ENCODE measurements around the gene ELOB. TPM values are rescaled to one million over a fixed set of nuclear protein-coding genes. Genes with fewer than 3 reads are reported as not detected.

The ELOB gene
- total RNA-seq, 6 experiments from 2014 or later, result 329 to 403 (median 352) TPM

GRCh38 chr16:2798723-2799204 is 21.7 kb upstream of the ELOB start:
- no peak for TF ChIP-seq CTCF (IDR thresholded peaks at IDR 0.05)
- Mint-ChIP-seq H3K27me3 (ENCODE audit: insufficient read depth) (peaks cover 22% of the 10 kb centered on the region), H3K4me1 (ENCODE audit: low read depth) (no peaks in the 10 kb centered on the region), H3K4me3 (no peak overlapping the region), H3K36me3 (ENCODE audit: low read depth) (peaks cover 3% of the 10 kb centered on the region; the same call in 1 of the 2 replicates), H3K27ac (no peak overlapping the region), H3K9me3 (peaks cover 11% of the 10 kb centered on the region)
- DNase-seq, result no peak

DNA sequence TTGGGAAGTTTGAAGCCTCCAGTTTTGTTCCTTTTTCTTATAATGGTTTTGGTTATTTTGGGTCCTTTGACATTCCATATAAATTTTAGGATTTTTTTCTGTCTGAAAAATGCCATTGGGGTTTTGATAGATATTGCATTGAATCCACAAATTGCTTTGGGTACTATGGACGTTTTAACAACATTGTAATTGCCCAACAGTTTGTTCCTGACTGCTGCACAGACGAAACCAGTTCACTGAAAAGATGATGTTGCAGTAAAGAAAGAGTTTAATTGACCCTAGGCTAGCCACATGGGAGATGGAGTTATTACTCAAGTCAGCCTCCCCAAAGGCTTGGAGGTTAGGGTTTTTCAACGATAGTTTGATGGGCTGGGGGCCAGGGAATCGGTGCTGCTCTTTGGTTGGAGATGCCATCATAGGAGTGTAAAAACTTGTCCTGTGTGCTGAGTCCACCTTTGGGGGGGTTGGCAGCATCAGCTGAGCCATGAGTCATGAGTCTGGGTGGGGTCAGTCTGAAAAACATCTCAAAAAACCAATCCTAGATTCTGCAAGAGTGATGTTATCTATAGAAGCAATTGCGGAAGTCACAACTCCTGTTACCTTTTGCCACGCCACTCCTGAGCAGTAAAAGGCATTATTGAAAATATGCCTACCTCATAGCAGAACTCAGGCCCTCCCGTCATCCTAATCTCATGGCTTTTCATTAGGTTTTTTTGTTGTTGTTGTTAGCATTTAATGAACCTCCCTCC is 18.5 kb upstream of the ELOB start:
- TF ChIP-seq CTCF (IDR thresholded peaks at IDR 0.05), result no peak
- Mint-ChIP-seq H3K4me3 (no peak overlapping the region), H3K36me3 (ENCODE audit: low read depth) (no peaks in the 10 kb centered on the region), H3K9me3 (no peaks in the 10 kb centered on the region), H3K4me1 (ENCODE audit: low read depth) (no peaks in the 10 kb centered on the region), H3K27ac (no peak overlapping the region), H3K27me3 (ENCODE audit: insufficient read depth) (peaks cover 52% of the 10 kb centered on the region)
- DNase-seq, result no peak

- DNase-seq, result no peak
- no peak for TF ChIP-seq CTCF (IDR thresholded peaks at IDR 0.05)
- Mint-ChIP-seq H3K27ac (no peak overlapping the region), H3K4me3 (no peak overlapping the region), H3K27me3 (ENCODE audit: insufficient read depth) (peaks cover 64% of the 10 kb centered on the region), H3K36me3 (ENCODE audit: low read depth) (no peaks in the 10 kb centered on the region), H3K9me3 (no peaks in the 10 kb centered on the region), H3K4me1 (ENCODE audit: low read depth) (no peaks in the 10 kb centered on the region)
Observed at GRCh38 chr16:2792940-2793339, 15.9 kb upstream of the ELOB start.

DNA sequence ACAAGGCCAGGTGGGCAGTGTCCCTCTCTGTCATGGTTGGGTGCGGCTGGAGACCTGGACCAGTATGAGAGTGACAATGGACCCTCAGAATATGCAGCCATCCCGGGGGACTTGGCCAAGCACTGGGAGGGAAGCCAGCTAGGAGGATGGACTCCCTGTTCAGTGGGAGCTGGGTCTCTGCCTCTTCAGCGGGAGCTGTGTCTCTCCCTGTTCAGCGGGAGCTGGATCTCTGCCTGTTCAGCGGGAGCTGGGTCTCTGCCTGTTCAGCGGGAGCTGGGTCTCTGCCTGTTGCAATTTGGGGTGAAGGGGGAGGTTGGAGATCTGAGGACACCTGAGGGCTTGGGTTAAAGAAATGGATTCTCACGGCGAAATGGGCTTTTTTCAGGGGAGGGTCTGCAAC is 14.1 kb upstream of the ELOB start:
- Mint-ChIP-seq H3K36me3 (ENCODE audit: low read depth) (no peaks in the 10 kb centered on the region), H3K9me3 (no peaks in the 10 kb centered on the region), H3K27me3 (ENCODE audit: insufficient read depth) (peaks cover 64% of the 10 kb centered on the region), H3K4me3 (no peak overlapping the region), H3K4me1 (ENCODE audit: low read depth) (no peaks in the 10 kb centered on the region), H3K27ac (no peak overlapping the region)
- DNase-seq, result no peak
- no peak for TF ChIP-seq CTCF (IDR thresholded peaks at IDR 0.05)

GRCh38 chr16:2790631-2791030 is 13.6 kb upstream of the ELOB start:
- Mint-ChIP-seq H3K4me3 (no peak overlapping the region), H3K27ac (no peak overlapping the region), H3K4me1 (ENCODE audit: low read depth) (no peaks in the 10 kb centered on the region), H3K9me3 (no peaks in the 10 kb centered on the region), H3K36me3 (ENCODE audit: low read depth) (no peaks in the 10 kb centered on the region), H3K27me3 (ENCODE audit: insufficient read depth) (peaks cover 68% of the 10 kb centered on the region)
- no peak for DNase-seq
- TF ChIP-seq CTCF (IDR thresholded peaks at IDR 0.05), result no peak
